Gastrocnemius medialis (tissue), 4 donors: ENCODE measurements around the gene DHDH.
"Not testable (repeated sequence)": the region's sequence is repeated elsewhere in the genome, so short reads cannot be mapped to it uniquely, and the experiment has no call there.

Experiments used
- POLR2A ChIP-seq, 2 donors: fragments of 450-650 bp; IDR thresholded peaks; one replicate each; pipeline ENCODE4 v1.6.1; 2017; ENCODE audit warnings: antibody characterized with exemption in 2 of 2, mild to moderate bottlenecking in 2 of 2, moderate library complexity in 2 of 2
- TF ChIP-seq, protein P1 (sequence below), 5 experiments: fragments of 450-650 bp in 3 of 5; fragments of 200-600 bp in 2 of 5; sonication (generic) in 2 of 5; IDR thresholded peaks in 4 of 5; conservative IDR thresholded peaks in 1 of 5; 1 replicate in 4 of 5; 2 replicates in 1 of 5; pipeline ENCODE4 v1.5.1; 2016 to 2019; ENCODE audit warnings: antibody characterized with exemption in 5 of 5, mild to moderate bottlenecking in 3 of 5, moderate library complexity in 3 of 5

- TF ChIP-seq, protein P1, sequence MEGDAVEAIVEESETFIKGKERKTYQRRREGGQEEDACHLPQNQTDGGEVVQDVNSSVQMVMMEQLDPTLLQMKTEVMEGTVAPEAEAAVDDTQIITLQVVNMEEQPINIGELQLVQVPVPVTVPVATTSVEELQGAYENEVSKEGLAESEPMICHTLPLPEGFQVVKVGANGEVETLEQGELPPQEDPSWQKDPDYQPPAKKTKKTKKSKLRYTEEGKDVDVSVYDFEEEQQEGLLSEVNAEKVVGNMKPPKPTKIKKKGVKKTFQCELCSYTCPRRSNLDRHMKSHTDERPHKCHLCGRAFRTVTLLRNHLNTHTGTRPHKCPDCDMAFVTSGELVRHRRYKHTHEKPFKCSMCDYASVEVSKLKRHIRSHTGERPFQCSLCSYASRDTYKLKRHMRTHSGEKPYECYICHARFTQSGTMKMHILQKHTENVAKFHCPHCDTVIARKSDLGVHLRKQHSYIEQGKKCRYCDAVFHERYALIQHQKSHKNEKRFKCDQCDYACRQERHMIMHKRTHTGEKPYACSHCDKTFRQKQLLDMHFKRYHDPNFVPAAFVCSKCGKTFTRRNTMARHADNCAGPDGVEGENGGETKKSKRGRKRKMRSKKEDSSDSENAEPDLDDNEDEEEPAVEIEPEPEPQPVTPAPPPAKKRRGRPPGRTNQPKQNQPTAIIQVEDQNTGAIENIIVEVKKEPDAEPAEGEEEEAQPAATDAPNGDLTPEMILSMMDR (IDR thresholded peaks at IDR 0.05 in 4 of 5, conservative IDR thresholded peaks at IDR 0.05 in 1 of 5): not testable (repeated sequence)
- TF ChIP-seq POLR2A (IDR thresholded peaks at IDR 0.05): not testable (repeated sequence)
Measured at GRCh38 chr19:48889496-48889895, 44.0 kb upstream of the DHDH start.
